ENCODE measurements around the gene KIF2A. TPM values are rescaled to one million over a fixed set of nuclear protein-coding genes. Genes with fewer than 3 reads are reported as not detected.

The KIF2A gene
- total and polyA plus RNA-seq, 9 of the 15 experiments (the other 6 are each of a cell fraction or from before 2014, with no cell fraction given): 42.6 to 126 (median 77.6) TPM

GRCh38 chr5:62305358-62305714 is 670 bp upstream of the KIF2A start (continued):
- no peak for TF ChIP-seq ZBTB11 (CRISPR knock-in tag; IDR thresholded peaks at IDR 0.05)
- TF ChIP-seq CCAR2 (IDR thresholded peaks at IDR 0.05; ENCODE audit: low read depth, low read length): no peak
- no peak for TF ChIP-seq STAT6 (CRISPR knock-in tag; IDR thresholded peaks at IDR 0.05)
- TF ChIP-seq ETV5 (CRISPR knock-in tag; IDR thresholded peaks at IDR 0.05; ENCODE audit: low read depth): no peak
- TF ChIP-seq JUN (IDR thresholded peaks at IDR 0.05; ENCODE audit: borderline replicate concordance, low read depth, low read length): no peak
- TF ChIP-seq JUN (CRISPR knock-in tag; IDR thresholded peaks at IDR 0.05; ENCODE audit: borderline replicate concordance): no peak
